GM23338 (cell line): ENCODE results near the gene VIPR1. TPM values are rescaled to one million over a fixed set of nuclear protein-coding genes. Genes with fewer than 3 reads are reported as not detected.

ENCODE experiments used
- ATAC-seq: fragments of 200-7000 bp; cut with Tn5 transposase; 3 replicates; pipeline ENCODE4 v1.9.1; 2020
- DNase-seq: peaks from one replicate; pipeline ENCODE4 v3.0.0-alpha.2; 2015; ENCODE audit warnings: low spot score
- H2AFZ ChIP-seq: fragments of 200-600 bp; sonication (generic); 2 replicates; pipeline ENCODE4 v1.8.0; 2016; ENCODE audit warnings: antibody characterized with exemption, mild to moderate bottlenecking, moderate library complexity
- H3F3A ChIP-seq: fragments of 200-600 bp; sonication (generic); replicated peaks from 2 replicates; pipeline ENCODE4 v1.8.0; 2017; ENCODE audit warnings: antibody characterized with exemption, mixed run types, low read depth
- H3K27ac ChIP-seq: fragments of 200-600 bp; sonication (generic); 2 replicates; pipeline ENCODE4 v1.6.1; 2016; ENCODE audit warnings: low read depth
- H3K27me3 ChIP-seq: fragments of 200-600 bp; sonication (generic); 2 replicates; pipeline ENCODE4 v1.8.0; 2016; ENCODE audit warnings: mild to moderate bottlenecking, mixed run types, moderate library complexity; ENCODE audit not compliant: insufficient read depth
- H3K36me3 ChIP-seq: fragments of 200-600 bp; sonication (generic); 2 replicates; pipeline ENCODE4 v1.8.0; 2016; ENCODE audit warnings: mild to moderate bottlenecking; ENCODE audit not compliant: insufficient read depth
- H3K4me1 ChIP-seq: fragments of 200-600 bp; sonication (generic); 2 replicates; pipeline ENCODE4 v1.8.0; 2016; ENCODE audit warnings: mild to moderate bottlenecking, moderate library complexity; ENCODE audit not compliant: insufficient read depth
- H3K4me2 ChIP-seq: fragments of 200-600 bp; sonication (generic); 2 replicates; pipeline ENCODE4 v1.7.1; 2017; ENCODE audit warnings: mixed run types
- H3K4me3 ChIP-seq: fragments of 200-600 bp; sonication (generic); 2 replicates; pipeline ENCODE4 v1.6.1; 2016; ENCODE audit warnings: mixed run types
- H3K79me2 ChIP-seq: fragments of 200-600 bp; sonication (generic); replicated peaks from 2 replicates; pipeline ENCODE4 v1.8.0; 2017; ENCODE audit warnings: mild to moderate bottlenecking; ENCODE audit not compliant: insufficient read depth
- H3K9me2 ChIP-seq: fragments of 200-600 bp; sonication (generic); 2 replicates; pipeline ENCODE4 v1.8.0; 2017; ENCODE audit not compliant: insufficient read depth
- H4K20me1 ChIP-seq: fragments of 200-600 bp; sonication (generic); replicated peaks from 2 replicates; pipeline ENCODE4 v1.8.0; 2017; ENCODE audit warnings: mild to moderate bottlenecking; ENCODE audit not compliant: insufficient read depth
- H3K27ac Mint-ChIP-seq: 2 replicates; pipeline ENCODE4 v1.8.0; 2020; ENCODE audit warnings: inconsistent platforms, mild to moderate bottlenecking, moderate library complexity, mixed read lengths
- H3K27me3 Mint-ChIP-seq: 3 replicates; pipeline ENCODE4 v1.8.0; 2022; ENCODE audit warnings: low read depth, mild to moderate bottlenecking, moderate library complexity, mixed read lengths, inconsistent platforms; ENCODE audit not compliant: insufficient read depth, poor library complexity
- H3K36me3 Mint-ChIP-seq: 3 replicates; pipeline ENCODE4 v1.8.0; 2021; ENCODE audit warnings: low read depth, mild to moderate bottlenecking, inconsistent platforms, moderate library complexity, mixed read lengths
- H3K4me1 Mint-ChIP-seq: 3 replicates; pipeline ENCODE4 v1.8.0; 2020; ENCODE audit warnings: mild to moderate bottlenecking, inconsistent platforms, mixed read lengths
- H3K4me3 Mint-ChIP-seq: 3 replicates; pipeline ENCODE4 v1.8.0; 2021; ENCODE audit warnings: moderate library complexity, mild to moderate bottlenecking, inconsistent platforms, mixed read lengths
- H3K9me3 Mint-ChIP-seq: 3 replicates; pipeline ENCODE4 v1.8.0; 2020; ENCODE audit warnings: moderate library complexity, mild to moderate bottlenecking, inconsistent platforms, mixed read lengths
- CREB1 ChIP-seq: fragments of 250-450 bp; sonication (Bioruptor Pico); IDR thresholded peaks from 2 replicates; pipeline ENCODE4 v1.5.0; 2020; ENCODE audit warnings: low read depth, mild to moderate bottlenecking, moderate library complexity
- EZH2 ChIP-seq: fragments of 200-600 bp; sonication (generic); IDR thresholded peaks from one replicate; pipeline ENCODE4 v1.8.0; 2017; ENCODE audit warnings: antibody characterized with exemption, mild to moderate bottlenecking, low read depth; ENCODE audit not compliant: unreplicated experiment
- EZH2phosphoT487 ChIP-seq: fragments of 200-600 bp; sonication (generic); IDR thresholded peaks from one replicate; pipeline ENCODE4 v1.8.1; 2018; ENCODE audit warnings: antibody characterized with exemption; ENCODE audit not compliant: unreplicated experiment
- JUNB ChIP-seq: IDR thresholded peaks from one replicate; pipeline ENCODE4 v1.6.1; 2016; ENCODE audit warnings: antibody characterized with exemption; ENCODE audit not compliant: unreplicated experiment
- NANOG ChIP-seq: IDR thresholded peaks from 2 replicates; pipeline ENCODE4 v1.6.1; 2016; ENCODE audit warnings: antibody characterized with exemption, borderline replicate concordance
- POLR2AphosphoS5 ChIP-seq: IDR thresholded peaks from 2 replicates; pipeline ENCODE4 v1.6.1; 2016; ENCODE audit warnings: antibody characterized with exemption, low read depth
- STAT1 ChIP-seq: IDR thresholded peaks from one replicate; pipeline ENCODE4 v1.6.1; 2016; ENCODE audit warnings: antibody characterized with exemption; ENCODE audit not compliant: unreplicated experiment
- ZNF114 ChIP-seq: fragments of 250-450 bp; sonication (Bioruptor Pico); IDR thresholded peaks from 2 replicates; pipeline ENCODE4 v1.5.0; 2020; ENCODE audit warnings: mild to moderate bottlenecking, moderate library complexity
- ZNF331 ChIP-seq: fragments of 250-450 bp; sonication (Bioruptor Pico); IDR thresholded peaks from 2 replicates; pipeline ENCODE4 v1.5.0; 2020; ENCODE audit warnings: low read depth, mild to moderate bottlenecking, moderate library complexity
- polyA plus RNA-seq: library from polyadenylated mRNA; unstranded; fragments of >200 nt; fragmentation: Nextera tagmentation; extraction: Ambion mirVana; gene quantifications from 2 replicates; pipeline ENCODE4 v1.2.1, GENCODE V29; 2016
- total RNA-seq: library from RNA; depleted of rRNA; stranded (reverse); fragments of >200 nt; shearing (Covaris generic); gene quantifications from 2 replicates; pipeline ENCODE4 v1.2.3, GENCODE V29; 2014
- TF ChIP-seq, protein P1 (sequence below): IDR thresholded peaks from 2 replicates; pipeline ENCODE4 v1.6.1; 2016; ENCODE audit warnings: antibody characterized with exemption
- TF ChIP-seq, protein P2 (sequence below), 2 experiments: fragments of 200-600 bp in 1 of 2; sonication (generic) in 1 of 2; conservative IDR thresholded peaks; 2 replicates each; pipeline versions ENCODE4 v1.5.1 to v1.6.1; 2016 to 2017; ENCODE audit warnings: antibody characterized with exemption in 2 of 2, low read depth in 2 of 2, mild to moderate bottlenecking in 2 of 2, moderate library complexity in 1 of 2
- TF ChIP-seq, protein P3 (sequence below): IDR thresholded peaks from one replicate; pipeline ENCODE4 v1.6.1; 2018; ENCODE audit warnings: antibody characterized with exemption; ENCODE audit not compliant: unreplicated experiment
- TF ChIP-seq, protein P4 (sequence below): fragments of 250-450 bp; sonication (Bioruptor Pico); IDR thresholded peaks from 2 replicates; pipeline ENCODE4 v1.5.0; 2020; ENCODE audit warnings: mild to moderate bottlenecking, moderate library complexity

The VIPR1 gene
- total and polyA plus RNA-seq, 2 experiments from 2014 or later: 6.3 to 19.3 TPM

DNA sequence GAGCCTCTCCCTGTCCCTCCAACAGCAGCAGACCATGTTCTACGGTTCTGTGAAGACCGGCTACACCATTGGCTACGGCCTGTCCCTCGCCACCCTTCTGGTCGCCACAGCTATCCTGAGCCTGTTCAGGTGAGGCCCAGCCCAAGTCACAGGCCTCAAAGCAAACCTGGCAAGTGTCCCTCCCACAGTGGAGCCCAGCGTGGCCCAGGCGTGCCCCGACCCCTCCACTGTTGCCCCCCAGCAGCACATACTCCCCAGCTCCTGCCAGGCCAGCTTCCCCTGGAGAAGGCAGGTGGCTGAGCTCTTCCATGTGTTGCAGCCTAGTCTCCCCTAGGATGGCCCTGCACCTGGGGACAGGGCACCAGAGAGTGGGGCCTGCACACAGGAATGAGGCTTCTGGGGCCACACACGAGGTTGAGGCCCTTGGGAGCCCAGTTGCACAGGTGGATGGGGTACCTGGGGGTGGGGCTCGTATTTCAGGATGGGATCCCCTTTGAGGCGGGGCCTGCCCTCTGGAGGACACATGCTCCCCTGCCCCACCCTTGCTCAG lies 25.0 kb downstream of the VIPR1 start:
- Histone ChIP-seq H3K4me2 (no peak overlapping the region), H4K20me1 (no peaks in the 10 kb centered on the region), H3F3A (no peaks in the 10 kb centered on the region), H3K27me3 (no peaks in the 10 kb centered on the region), H3K36me3 (no peaks in the 10 kb centered on the region), H3K79me2 (no peaks in the 10 kb centered on the region), H3K4me1 (no peaks in the 10 kb centered on the region), H3K27ac (no peak overlapping the region), H3K4me3 (no peak overlapping the region), H3K9me2 (peaks cover 5% of the 10 kb centered on the region; the same call in 1 of the 2 replicates), H2AFZ (no peak overlapping the region)
- no peak overlapping the region for H3K4me3 Mint-ChIP-seq
- TF ChIP-seq ZNF114 (CRISPR knock-in tag) (no peak), STAT1 (no peak), ZNF331 (CRISPR knock-in tag) (no peak), POLR2AphosphoS5 (no peak), EZH2 (no peak), JUNB (no peak), CREB1 (CRISPR knock-in tag) (no peak), NANOG (no peak), EZH2phosphoT487 (no peak)
- TF ChIP-seq, protein P1, sequence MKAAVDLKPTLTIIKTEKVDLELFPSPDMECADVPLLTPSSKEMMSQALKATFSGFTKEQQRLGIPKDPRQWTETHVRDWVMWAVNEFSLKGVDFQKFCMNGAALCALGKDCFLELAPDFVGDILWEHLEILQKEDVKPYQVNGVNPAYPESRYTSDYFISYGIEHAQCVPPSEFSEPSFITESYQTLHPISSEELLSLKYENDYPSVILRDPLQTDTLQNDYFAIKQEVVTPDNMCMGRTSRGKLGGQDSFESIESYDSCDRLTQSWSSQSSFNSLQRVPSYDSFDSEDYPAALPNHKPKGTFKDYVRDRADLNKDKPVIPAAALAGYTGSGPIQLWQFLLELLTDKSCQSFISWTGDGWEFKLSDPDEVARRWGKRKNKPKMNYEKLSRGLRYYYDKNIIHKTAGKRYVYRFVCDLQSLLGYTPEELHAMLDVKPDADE: no peak
- TF ChIP-seq, protein P2, sequence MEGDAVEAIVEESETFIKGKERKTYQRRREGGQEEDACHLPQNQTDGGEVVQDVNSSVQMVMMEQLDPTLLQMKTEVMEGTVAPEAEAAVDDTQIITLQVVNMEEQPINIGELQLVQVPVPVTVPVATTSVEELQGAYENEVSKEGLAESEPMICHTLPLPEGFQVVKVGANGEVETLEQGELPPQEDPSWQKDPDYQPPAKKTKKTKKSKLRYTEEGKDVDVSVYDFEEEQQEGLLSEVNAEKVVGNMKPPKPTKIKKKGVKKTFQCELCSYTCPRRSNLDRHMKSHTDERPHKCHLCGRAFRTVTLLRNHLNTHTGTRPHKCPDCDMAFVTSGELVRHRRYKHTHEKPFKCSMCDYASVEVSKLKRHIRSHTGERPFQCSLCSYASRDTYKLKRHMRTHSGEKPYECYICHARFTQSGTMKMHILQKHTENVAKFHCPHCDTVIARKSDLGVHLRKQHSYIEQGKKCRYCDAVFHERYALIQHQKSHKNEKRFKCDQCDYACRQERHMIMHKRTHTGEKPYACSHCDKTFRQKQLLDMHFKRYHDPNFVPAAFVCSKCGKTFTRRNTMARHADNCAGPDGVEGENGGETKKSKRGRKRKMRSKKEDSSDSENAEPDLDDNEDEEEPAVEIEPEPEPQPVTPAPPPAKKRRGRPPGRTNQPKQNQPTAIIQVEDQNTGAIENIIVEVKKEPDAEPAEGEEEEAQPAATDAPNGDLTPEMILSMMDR (conservative IDR thresholded peaks at IDR 0.05; ENCODE audit: low read depth in 2 of 2): no peak
- TF ChIP-seq, protein P3, sequence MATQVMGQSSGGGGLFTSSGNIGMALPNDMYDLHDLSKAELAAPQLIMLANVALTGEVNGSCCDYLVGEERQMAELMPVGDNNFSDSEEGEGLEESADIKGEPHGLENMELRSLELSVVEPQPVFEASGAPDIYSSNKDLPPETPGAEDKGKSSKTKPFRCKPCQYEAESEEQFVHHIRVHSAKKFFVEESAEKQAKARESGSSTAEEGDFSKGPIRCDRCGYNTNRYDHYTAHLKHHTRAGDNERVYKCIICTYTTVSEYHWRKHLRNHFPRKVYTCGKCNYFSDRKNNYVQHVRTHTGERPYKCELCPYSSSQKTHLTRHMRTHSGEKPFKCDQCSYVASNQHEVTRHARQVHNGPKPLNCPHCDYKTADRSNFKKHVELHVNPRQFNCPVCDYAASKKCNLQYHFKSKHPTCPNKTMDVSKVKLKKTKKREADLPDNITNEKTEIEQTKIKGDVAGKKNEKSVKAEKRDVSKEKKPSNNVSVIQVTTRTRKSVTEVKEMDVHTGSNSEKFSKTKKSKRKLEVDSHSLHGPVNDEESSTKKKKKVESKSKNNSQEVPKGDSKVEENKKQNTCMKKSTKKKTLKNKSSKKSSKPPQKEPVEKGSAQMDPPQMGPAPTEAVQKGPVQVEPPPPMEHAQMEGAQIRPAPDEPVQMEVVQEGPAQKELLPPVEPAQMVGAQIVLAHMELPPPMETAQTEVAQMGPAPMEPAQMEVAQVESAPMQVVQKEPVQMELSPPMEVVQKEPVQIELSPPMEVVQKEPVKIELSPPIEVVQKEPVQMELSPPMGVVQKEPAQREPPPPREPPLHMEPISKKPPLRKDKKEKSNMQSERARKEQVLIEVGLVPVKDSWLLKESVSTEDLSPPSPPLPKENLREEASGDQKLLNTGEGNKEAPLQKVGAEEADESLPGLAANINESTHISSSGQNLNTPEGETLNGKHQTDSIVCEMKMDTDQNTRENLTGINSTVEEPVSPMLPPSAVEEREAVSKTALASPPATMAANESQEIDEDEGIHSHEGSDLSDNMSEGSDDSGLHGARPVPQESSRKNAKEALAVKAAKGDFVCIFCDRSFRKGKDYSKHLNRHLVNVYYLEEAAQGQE: no peak
- TF ChIP-seq, protein P4, sequence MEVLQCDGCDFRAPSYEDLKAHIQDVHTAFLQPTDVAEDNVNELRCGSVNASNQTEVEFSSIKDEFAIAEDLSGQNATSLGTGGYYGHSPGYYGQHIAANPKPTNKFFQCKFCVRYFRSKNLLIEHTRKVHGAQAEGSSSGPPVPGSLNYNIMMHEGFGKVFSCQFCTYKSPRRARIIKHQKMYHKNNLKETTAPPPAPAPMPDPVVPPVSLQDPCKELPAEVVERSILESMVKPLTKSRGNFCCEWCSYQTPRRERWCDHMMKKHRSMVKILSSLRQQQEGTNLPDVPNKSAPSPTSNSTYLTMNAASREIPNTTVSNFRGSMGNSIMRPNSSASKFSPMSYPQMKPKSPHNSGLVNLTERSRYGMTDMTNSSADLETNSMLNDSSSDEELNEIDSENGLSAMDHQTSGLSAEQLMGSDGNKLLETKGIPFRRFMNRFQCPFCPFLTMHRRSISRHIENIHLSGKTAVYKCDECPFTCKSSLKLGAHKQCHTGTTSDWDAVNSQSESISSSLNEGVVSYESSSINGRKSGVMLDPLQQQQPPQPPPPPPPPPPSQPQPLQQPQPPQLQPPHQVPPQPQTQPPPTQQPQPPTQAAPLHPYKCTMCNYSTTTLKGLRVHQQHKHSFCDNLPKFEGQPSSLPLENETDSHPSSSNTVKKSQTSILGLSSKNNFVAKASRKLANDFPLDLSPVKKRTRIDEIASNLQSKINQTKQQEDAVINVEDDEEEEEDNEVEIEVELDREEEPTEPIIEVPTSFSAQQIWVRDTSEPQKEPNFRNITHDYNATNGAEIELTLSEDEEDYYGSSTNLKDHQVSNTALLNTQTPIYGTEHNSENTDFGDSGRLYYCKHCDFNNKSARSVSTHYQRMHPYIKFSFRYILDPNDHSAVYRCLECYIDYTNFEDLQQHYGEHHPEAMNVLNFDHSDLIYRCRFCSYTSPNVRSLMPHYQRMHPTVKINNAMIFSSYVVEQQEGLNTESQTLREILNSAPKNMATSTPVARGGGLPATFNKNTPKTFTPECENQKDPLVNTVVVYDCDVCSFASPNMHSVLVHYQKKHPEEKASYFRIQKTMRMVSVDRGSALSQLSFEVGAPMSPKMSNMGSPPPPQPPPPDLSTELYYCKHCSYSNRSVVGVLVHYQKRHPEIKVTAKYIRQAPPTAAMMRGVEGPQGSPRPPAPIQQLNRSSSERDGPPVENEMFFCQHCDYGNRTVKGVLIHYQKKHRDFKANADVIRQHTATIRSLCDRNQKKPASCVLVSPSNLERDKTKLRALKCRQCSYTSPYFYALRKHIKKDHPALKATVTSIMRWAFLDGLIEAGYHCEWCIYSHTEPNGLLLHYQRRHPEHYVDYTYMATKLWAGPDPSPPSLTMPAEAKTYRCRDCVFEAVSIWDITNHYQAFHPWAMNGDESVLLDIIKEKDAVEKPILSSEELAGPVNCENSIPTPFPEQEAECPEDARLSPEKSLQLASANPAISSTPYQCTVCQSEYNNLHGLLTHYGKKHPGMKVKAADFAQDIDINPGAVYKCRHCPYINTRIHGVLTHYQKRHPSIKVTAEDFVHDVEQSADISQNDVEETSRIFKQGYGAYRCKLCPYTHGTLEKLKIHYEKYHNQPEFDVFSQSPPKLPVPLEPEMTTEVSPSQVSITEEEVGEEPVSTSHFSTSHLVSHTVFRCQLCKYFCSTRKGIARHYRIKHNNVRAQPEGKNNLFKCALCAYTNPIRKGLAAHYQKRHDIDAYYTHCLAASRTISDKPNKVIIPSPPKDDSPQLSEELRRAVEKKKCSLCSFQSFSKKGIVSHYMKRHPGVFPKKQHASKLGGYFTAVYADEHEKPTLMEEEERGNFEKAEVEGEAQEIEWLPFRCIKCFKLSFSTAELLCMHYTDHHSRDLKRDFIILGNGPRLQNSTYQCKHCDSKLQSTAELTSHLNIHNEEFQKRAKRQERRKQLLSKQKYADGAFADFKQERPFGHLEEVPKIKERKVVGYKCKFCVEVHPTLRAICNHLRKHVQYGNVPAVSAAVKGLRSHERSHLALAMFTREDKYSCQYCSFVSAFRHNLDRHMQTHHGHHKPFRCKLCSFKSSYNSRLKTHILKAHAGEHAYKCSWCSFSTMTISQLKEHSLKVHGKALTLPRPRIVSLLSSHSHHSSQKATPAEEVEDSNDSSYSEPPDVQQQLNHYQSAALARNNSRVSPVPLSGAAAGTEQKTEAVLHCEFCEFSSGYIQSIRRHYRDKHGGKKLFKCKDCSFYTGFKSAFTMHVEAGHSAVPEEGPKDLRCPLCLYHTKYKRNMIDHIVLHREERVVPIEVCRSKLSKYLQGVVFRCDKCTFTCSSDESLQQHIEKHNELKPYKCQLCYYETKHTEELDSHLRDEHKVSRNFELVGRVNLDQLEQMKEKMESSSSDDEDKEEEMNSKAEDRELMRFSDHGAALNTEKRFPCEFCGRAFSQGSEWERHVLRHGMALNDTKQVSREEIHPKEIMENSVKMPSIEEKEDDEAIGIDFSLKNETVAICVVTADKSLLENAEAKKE (CRISPR knock-in tag): no peak
- no peaks in the 10 kb centered on the region for H3K9me3 Mint-ChIP-seq
- ATAC-seq (peak; percentile 34; the same call in 2 of the 3 replicates), DNase-seq (no peak)
- H3K27me3 Mint-ChIP-seq: peaks cover 9% of the 10 kb centered on the region
- H3K27ac Mint-ChIP-seq: no peak overlapping the region
- H3K4me1 Mint-ChIP-seq: 0 out of 3 replicates have a peak, but pooled peaks cover 3% of the 10 kb centered on the region
- H3K36me3 Mint-ChIP-seq: no peaks in the 10 kb centered on the region; the same call in 2 of the 3 replicates
